NCI-H2029 (cell line): Measurements from ENCODE around the gene FKRP.
"Not testable (repeated sequence)": the region's sequence is repeated elsewhere in the genome, so short reads cannot be mapped to it uniquely, and the experiment has no call there.

ENCODE experiments used
- DNase-seq: peaks from one replicate; lab custom pipeline; 2025; lab: John Stamatoyannopoulos, UW

FKRP gene, protein sequence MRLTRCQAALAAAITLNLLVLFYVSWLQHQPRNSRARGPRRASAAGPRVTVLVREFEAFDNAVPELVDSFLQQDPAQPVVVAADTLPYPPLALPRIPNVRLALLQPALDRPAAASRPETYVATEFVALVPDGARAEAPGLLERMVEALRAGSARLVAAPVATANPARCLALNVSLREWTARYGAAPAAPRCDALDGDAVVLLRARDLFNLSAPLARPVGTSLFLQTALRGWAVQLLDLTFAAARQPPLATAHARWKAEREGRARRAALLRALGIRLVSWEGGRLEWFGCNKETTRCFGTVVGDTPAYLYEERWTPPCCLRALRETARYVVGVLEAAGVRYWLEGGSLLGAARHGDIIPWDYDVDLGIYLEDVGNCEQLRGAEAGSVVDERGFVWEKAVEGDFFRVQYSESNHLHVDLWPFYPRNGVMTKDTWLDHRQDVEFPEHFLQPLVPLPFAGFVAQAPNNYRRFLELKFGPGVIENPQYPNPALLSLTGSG

GRCh38 chr19:46745521-46746280, at the start of gene FKRP:
FKRP (plus strand) TSS chr19:46746057; CDS start chr19:46755451, 9,394 bp downstream.
- DNase-seq = no peak

DNA sequence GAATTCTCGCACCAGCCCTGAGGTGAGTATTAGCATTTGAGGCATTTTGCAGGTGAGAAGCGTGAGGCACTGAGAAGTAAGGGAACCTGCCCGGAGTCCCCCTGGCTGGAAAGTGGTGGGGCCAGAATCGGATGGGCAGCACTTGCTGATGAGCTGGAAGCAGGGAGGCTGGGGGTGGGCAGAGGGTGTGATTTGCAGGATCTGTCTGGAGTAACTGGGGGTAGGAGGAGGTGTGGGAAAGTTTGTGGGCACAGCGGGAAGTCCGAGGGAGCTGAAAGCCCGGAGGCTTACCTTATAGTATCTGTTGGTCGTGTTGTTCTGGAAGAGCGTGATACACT, 49.0 kb upstream of the FKRP start:
- no peak for DNase-seq

DNA sequence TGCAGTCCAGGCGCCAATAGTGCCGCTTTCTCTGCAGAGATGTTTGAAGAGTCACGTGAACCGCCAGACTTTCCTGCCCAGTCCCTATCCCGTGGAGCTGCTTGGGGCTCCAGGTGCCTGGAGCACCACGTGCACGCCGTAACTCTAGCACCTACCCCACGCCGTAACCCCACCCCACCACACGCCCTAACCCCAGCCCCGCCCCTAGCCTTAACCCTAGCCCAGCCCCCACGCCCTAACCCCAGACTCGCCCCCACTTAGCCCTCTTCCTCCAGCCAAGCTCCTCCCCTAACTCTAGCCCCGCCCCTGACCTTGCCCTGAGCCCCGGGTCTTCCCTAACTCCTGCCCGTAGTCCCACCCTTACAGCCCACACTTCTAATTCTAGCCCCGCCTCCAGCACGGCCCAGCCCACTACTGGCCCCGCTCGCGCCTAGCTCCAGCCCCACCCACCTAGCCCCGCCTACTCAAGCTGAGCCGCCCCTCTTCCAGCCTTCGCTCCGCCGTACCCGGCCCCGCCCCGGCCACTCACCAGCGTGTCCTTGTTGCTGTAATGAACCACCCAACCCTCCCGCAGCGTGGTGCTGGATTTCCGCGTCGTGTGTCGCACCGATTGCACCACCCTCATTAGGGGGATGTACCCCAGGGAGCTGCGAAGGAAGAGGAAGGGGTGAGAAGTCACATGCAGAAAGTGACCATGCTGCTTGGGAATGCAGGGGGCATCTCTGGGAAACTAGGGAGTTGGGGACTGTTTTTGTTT, 48.5 kb upstream of the FKRP start:
- DNase-seq = peak; percentile 95

GRCh38 chr19:46698395-46699321, 47.2 kb upstream of the FKRP start:
- no peak for DNase-seq

GRCh38 chr19:46700704-46701103, 45.2 kb upstream of the FKRP start:
- no peak for DNase-seq

DNA sequence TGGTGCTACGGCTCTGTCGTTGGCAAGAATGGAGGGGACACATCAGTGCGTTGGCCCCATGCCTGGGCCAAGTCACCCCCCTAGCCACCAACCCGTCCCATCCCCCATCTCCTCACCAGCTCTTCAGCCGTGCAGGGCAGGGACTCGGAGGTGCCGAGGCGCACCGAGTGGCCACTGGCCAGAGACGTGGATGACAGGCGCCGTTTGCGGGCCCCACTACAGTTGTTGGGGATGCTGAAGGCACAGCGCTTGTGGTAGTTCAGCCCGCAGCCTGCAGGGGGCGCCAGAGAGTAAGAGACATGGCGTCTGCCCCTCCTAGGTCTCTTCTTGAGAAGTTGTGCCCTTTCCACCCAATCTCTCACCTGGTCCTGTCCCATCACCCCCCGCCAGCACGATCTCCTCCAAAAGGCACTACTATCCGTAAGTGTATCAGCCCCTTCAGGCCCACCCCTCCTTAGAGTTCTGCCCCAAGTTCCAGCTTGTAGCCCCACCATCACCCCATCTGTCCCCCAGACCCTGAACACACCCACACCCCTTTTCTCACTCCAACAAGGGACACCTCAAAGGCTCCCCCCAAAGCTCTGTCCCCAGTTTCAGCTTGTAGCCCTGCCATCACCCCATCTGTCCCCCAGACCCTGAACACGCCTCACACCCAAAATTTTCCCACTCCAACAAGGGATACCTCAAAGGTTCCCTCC, 41.3 kb upstream of the FKRP start:
- DNase-seq = peak; percentile 21

DNA sequence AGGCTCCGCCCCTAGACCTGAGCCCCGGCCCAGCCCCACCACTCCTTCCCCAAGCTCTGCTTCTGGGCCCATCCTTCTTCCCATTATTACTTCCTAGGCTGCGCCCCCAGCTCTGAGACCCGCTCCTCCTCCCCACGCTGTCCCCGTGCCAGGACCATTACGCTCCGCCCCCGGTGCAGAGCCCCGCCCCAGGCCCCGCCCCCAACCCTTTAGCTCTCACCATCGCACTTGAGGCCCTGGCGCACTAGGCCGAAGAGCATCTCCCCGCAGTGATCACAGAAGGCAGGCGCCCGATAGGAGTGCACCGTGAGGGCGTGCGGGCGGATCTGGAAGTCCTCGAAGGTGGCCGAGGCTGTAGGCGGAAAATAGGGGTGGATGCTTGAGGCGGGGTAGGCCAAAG, 35.2 kb upstream of the FKRP start:
- no peak for DNase-seq

DNA sequence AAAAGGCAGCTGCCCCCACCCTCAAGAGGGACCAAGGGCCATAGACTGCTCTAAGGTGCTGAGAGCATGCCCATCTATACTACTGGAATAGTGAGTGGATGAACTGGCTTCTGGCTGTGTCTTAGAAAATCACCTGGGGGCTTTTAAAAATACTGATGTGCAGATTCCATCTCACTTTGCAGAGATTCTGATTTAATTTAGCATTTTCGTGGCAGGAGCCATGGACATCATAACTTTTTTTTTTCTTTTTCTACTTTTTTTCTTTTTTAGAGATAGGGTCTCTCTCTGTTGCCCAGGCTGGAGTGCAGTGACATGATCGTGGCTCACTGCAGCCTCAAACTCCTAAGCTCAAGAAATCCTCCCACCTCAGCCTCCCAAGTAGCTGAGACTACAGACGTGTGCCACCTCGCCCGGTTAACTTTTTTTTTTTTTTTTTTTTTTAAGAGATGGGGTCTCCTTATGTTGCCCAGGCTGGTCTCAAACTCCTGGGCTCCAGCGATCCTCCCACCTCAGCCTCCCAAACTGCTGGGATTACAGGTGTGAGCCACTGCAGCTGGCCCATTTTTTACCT, 33.0 kb upstream of the FKRP start:
- not testable (repeated sequence) for DNase-seq

DNA sequence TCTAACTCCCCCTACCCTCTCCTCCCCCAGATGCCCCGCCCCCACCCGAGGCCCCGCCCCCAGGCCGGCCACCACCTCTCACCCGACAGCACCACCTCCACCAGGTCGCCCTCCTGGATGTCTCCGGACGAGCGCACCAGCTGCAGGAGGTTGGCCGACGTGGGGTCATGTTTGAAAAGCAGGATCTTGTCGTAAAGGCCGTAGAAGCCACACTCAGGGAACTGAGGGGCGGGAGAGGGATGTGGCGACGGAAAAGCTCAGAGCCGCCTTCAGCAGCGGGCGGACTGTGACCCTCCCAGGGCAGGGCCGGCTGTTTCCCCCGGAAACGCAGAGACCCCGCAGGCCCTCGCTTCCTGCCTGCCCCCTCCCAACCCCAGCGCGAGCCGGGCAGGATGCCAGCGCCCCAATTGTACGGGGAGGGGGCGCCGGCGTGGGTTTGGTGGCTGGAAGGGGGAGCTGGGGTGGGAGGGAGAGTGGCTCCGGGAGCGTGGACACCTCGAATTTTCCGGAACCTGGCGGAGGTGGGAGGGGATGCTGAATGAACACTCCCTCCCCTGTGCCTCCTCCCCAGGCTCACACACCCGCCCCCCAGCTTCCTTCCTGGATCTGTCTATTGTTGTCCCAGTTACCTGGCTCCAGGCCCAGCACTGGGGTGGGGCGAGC, 31.9 kb upstream of the FKRP start:
- peak; percentile 82 for DNase-seq

- DNase-seq = peak; percentile 82
Observed at GRCh38 chr19:46714444-46715106, 31.3 kb upstream of the FKRP start.

DNA sequence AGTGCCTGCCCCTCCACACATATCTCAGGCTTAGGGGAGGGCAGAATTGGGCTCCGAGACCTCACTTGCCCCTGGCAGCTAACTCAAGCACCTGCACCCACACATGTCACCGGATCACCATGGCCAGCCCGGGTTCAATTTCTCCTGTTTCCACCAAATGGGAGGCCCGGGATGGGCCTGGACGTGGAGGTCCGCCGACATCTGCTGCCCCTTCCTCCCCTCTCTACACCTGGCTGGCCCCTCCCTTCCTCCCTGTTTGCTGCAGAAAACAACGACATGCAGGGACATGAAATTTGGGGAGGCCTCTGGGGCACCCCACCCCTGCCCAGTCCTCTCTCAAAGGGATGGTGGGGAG, 30.3 kb upstream of the FKRP start:
- DNase-seq = no peak

GRCh38 chr19:46715975-46716671, 29.7 kb upstream of the FKRP start:
- no peak for DNase-seq

- DNase-seq = no peak
Observed at GRCh38 chr19:46716672-46717033, 29.2 kb upstream of the FKRP start.

DNA sequence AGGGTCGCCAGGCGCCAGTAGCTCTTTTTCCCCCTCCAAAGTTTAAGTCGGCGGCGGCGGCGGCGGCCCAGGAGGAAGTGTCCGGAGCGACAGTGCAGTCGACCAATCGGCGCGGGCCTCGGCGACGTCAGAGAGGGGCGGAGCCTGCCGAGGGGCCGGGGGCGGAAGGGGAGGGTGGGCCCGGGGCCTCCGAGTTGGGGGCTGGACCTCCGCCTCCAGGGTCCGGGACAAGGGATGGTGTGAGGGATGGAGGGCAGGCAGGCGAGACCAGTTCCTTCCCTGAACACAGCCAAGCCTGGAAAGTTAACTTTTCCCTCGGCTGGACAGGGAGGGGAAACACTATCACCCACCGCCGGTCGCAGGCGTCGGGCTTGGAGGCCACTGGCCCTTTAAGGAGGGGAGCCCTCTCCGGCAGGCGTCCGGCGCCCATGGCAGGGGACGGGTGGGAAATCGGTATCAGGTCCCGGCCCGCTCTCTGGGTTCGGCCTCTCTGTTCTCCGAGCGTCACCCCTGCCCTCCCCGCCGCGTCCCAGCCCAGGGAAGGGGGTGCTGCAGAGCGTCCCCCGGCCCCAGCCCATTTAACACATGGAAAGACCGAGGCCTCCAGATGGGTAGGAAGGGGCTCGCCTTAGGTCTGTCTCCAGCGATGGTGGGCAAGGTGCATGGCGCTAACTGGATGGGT, 28.7 kb upstream of the FKRP start, which contains the start of gene PRKD2:
Gene PRKD2 (minus strand): TSS at position 81 of the 682 bp plus-strand sequence. CDS start 744 bp downstream, outside the sequence.
- DNase-seq = peak; percentile 56

GRCh38 chr19:46717716-46718143, 28.1 kb upstream of the FKRP start:
- DNase-seq = no peak

DNA sequence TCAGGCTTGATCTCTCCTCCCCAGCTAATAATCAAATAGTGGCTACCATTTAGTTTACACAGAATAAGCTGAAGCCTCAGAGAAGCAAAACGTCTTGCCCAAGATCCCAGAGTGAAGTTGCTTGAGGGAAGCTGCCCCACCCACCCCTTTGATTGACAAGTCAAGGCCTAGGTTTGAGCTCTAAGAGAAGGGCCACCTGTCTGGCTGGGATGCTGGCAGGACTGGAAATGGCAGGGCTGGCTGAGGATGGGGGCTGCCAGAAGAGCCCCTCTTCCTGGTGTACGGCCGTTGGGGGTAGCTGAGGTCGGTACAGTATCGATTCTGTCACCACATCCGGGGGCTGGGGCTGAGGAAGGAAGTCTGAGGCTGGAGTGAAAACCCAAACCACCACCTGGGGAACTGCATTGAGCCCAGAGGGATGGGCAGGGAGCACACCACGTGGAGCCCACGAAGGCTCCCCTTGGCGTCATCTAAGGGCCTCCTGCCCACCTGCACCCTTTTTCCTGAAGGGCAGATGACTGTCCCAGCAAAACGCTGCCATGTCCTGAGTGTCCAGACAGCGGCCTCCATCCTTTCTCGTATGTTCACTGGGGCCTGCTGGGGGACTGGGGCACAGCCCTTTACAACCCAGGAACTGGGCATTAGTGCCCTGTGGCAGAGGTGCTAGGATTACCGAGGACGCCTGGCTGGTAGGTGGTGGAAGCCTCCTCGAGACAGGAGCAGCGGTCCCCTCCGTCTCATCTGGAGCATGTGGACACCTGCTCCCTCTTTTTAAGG, 27.5 kb upstream of the FKRP start:
- no peak for DNase-seq

- DNase-seq = no peak
Observed at GRCh38 chr19:46718934-46719622, 26.8 kb upstream of the FKRP start.
